Measurements from ENCODE around the gene TMEM187. TPM values are rescaled to one million over a fixed set of nuclear protein-coding genes. Genes with fewer than 3 reads are reported as not detected.

Gene TMEM187
- total and polyA plus RNA-seq, 10 of the 15 experiments (the other 5 are each of a cell fraction or from before 2014, with no cell fraction given) = 0.45 to 8.5 (median 4.1) TPM

- CTCF ChIA-PET = interaction anchor here (0.6 kb wide), 1 partner anchor 534 kb away, joined by 3 read pairs; no protein-coding TSS in a partner anchor
- RAD21 ChIA-PET (ENCODE audit: unreplicated experiment) = no interaction called here
- ATAC-seq = no peak
- TF ChIP-seq CREM (IDR thresholded peaks at IDR 0.05; ENCODE audit: low read depth) = no peak
- no peak for TF ChIP-seq NBN (IDR thresholded peaks at IDR 0.05)
- TF ChIP-seq RUNX3 (IDR thresholded peaks at IDR 0.05; ENCODE audit: low read length) = no peak
- no peak for TF ChIP-seq E2F4 (IDR thresholded peaks at IDR 0.05; ENCODE audit: low read depth, low read length)
- TF ChIP-seq TCF3 (IDR thresholded peaks at IDR 0.05; ENCODE audit: borderline replicate concordance, insufficient read depth, low read depth, low read length) = no peak
- no peak for TF ChIP-seq KLF5 (IDR thresholded peaks at IDR 0.05; ENCODE audit: partially characterized antibody)
- no peak for TF ChIP-seq SIN3A (IDR thresholded peaks at IDR 0.05; ENCODE audit: low read depth, low read length)
- TF ChIP-seq CEBPZ (IDR thresholded peaks at IDR 0.05; ENCODE audit: low read depth, low read length) = no peak
- no peak for TF ChIP-seq PRDM15 (CRISPR knock-in tag; IDR thresholded peaks at IDR 0.05)
- TF ChIP-seq FOXK2 (IDR thresholded peaks at IDR 0.05) = no peak
- TF ChIP-seq STAT3 (IDR thresholded peaks at IDR 0.05; ENCODE audit: low read depth, low read length) = no peak
- TF ChIP-seq RELB (IDR thresholded peaks at IDR 0.05; ENCODE audit: low read depth) = no peak
- no peak for TF ChIP-seq GATAD2B (conservative IDR thresholded peaks at IDR 0.05; ENCODE audit: low read depth)
- WGBS (ENCODE audit: insufficient coverage, insufficient replicate concordance, low lambda C conversion rate, missing lambda C conversion rate) = 73% methylated on average over 16 of the region's 16 CpGs
- Histone ChIP-seq H4K20me1 (ENCODE audit: control insufficient read depth, insufficient read depth) (no peaks in the 10 kb centered on the region), H3K79me2 (ENCODE audit: control insufficient read depth, insufficient read depth, low read length) (peaks cover 37% of the 10 kb centered on the region), H3K4me1 (ENCODE audit: control insufficient read depth, insufficient read depth, low read length) (peaks cover 8% of the 10 kb centered on the region), H3K9ac (ENCODE audit: control insufficient read depth, insufficient read depth, low read length) (no peak overlapping the region), H3K4me2 (ENCODE audit: control insufficient read depth, insufficient read depth) (peak overlapping the region; percentile 35; the same call in 1 of the 2 replicates), H3K4me3 (no peak overlapping the region), H3K27ac (ENCODE audit: control insufficient read depth, insufficient read depth) (no peak overlapping the region), H3K9me3 (replicated peaks; ENCODE audit: control insufficient read depth, insufficient read depth, low read length) (no peaks in the 10 kb centered on the region), H2AFZ (ENCODE audit: control insufficient read depth, low read depth, low read length) (no peak overlapping the region), H3K36me3 (ENCODE audit: control insufficient read depth in 2 of 2, insufficient read depth in 2 of 2, low read length in 1 of 2) (peaks cover 0 to 5% of the 10 kb centered on the region in 2 experiments; a peak in 3 of 4 replicates), H3K27me3 (replicated peaks in 1 of 2; ENCODE audit: control insufficient read depth in 2 of 2, insufficient read depth in 2 of 2, low read length in 1 of 2) (no peaks in the 10 kb centered on the region)
- POLR2A ChIA-PET = no interaction called here
- in situ Hi-C loops (cut with MboI) (no loop called here), intact Hi-C loops (cut with micrococcal nuclease; ENCODE audit: unreplicated experiment) (no loop called here)
- SMC1A ChIA-PET (ENCODE audit: uncharacterized antibody, unreplicated experiment) = interaction anchor here (2.5 kb wide), 1 partner anchor 48 kb away, joined by 5 read pairs; no protein-coding TSS in a partner anchor
- FAIRE-seq = no peak
- BruUV-seq (replicated peaks) = no TSS peak
- no peak for DNase-seq (ENCODE audit: low read depth, low spot score)
These were observed 43.2 kb downstream of the TMEM187 start for GRCh38 chrX:154015581-154016264.

Measured in GM12878 (cell line).